Activated CD8-positive, alpha-beta memory T cell treated with anti-CD3 and anti-CD28 coated beads, Interleukin-2, amount 10 ng/mL, durations not matched to agents 7 days and 5 days (primary cell): Measurements from ENCODE around the gene MAPK8IP3. TPM values are rescaled to one million over a fixed set of nuclear protein-coding genes. Genes with fewer than 3 reads are reported as not detected.

ENCODE experiments used
- microRNA-seq: library from miRNA; unstranded; fragments of <30 nt; microRNA quantifications from one replicate; pipeline ENCODE4 v1.2.0, GENCODE V29; 2022
- total RNA-seq, 2 experiments: library from RNA; stranded (reverse); gene quantifications; one replicate each; pipeline ENCODE4 v1.2.3, GENCODE V29; 2021

Gene MAPK8IP3
- total RNA-seq, 2 experiments from 2014 or later = 78.9 to 101 TPM

Small RNA genes within 50 kb of the gene (microRNA-seq; reads per million reads assigned to microRNA genes)
- 5.5 reads per million, percentile 15 among the genes with 10 or more reads in this experiment for gene MIR3177

Other genes with a start within 250 kb of the MAPK8IP3 start
- gene CLCN7, start 231.2 kb upstream of the MAPK8IP3 start, total RNA-seq = 10 to 100 TPM; 53.0 to 60.5 TPM
- gene PTX4, start 217.3 kb upstream of the MAPK8IP3 start, total RNA-seq = not detected
- gene TELO2, start 212.8 kb upstream of the MAPK8IP3 start, total RNA-seq = 10 to 100 TPM; 60.7 to 63.8 TPM
- 10 to 100 TPM; 34.7 to 37.1 TPM for gene TMEM204, start 172.5 kb upstream of the MAPK8IP3 start, total RNA-seq
- gene IFT140, start 94.1 kb upstream of the MAPK8IP3 start, total RNA-seq = 1 to 10 TPM; 6.3 to 8.3 TPM
- 10 to 100 TPM; 26.8 to 31.1 TPM for gene CRAMP1, start 93.8 kb upstream of the MAPK8IP3 start, total RNA-seq
- 10 to 100 TPM; 55.0 to 62.4 TPM for gene JPT2, start 27.9 kb upstream of the MAPK8IP3 start, total RNA-seq
- 10 to 100 TPM; 46.0 to 50.4 TPM for gene NME3, start 65.3 kb downstream of the MAPK8IP3 start, total RNA-seq
- gene EME2, start 66.6 kb downstream of the MAPK8IP3 start, total RNA-seq = 10 to 100 TPM; 22.3 to 34.6 TPM
- 100 to 1,000 TPM; 134 to 154 TPM for gene MRPS34, start 66.9 kb downstream of the MAPK8IP3 start, total RNA-seq
- gene SPSB3, start 76.4 kb downstream of the MAPK8IP3 start, total RNA-seq = 10 to 100 TPM; 35.7 to 36.5 TPM
- 10 to 100 TPM; 52.5 to 64.0 TPM for gene NUBP2, start 76.8 kb downstream of the MAPK8IP3 start, total RNA-seq
- gene IGFALS, start 87.5 kb downstream of the MAPK8IP3 start, total RNA-seq = not detected
- gene HAGH, start 120.6 kb downstream of the MAPK8IP3 start, total RNA-seq = 10 to 100 TPM; 44.1 to 44.2 TPM
- 10 to 100 TPM; 11.3 to 12.9 TPM for gene FAHD1, start 121.0 kb downstream of the MAPK8IP3 start, total RNA-seq
- not detected for gene MEIOB, start 166.0 kb downstream of the MAPK8IP3 start, total RNA-seq
- gene HS3ST6, start 212.2 kb downstream of the MAPK8IP3 start, total RNA-seq = not detected
- 10 to 100 TPM; 14.5 to 19.8 TPM for gene MSRB1, start 237.0 kb downstream of the MAPK8IP3 start, total RNA-seq
- gene RPL3L, start 248.5 kb downstream of the MAPK8IP3 start, total RNA-seq = under 1 TPM in 1 of 2 experiments, not detected in 1; 0.42 TPM